Mesothelial cell of epicardium (in vitro differentiated cells): ENCODE results near the gene TGM2. TPM values are rescaled to one million over a fixed set of nuclear protein-coding genes. Genes with fewer than 3 reads are reported as not detected.
A peak's percentile ranks its signal among the peaks of the same experiment; 100 is the strongest.

Experiments
- DNase-seq, 2 experiments: peaks; one replicate each; pipeline ENCODE4 v3.0.0; 2021; ENCODE audit warnings: low spot score in 2 of 2; ENCODE audit not compliant: unreplicated experiment in 2 of 2
- H3K27ac Mint-ChIP-seq: 2 replicates; pipeline ENCODE4 v1.8.0; 2021; ENCODE audit warnings: mixed read lengths
- H3K27me3 Mint-ChIP-seq: 2 replicates; pipeline ENCODE4 v1.8.0; 2021; ENCODE audit warnings: low read depth, mixed read lengths
- H3K36me3 Mint-ChIP-seq: 2 replicates; pipeline ENCODE4 v1.8.0; 2021; ENCODE audit warnings: mixed read lengths
- H3K4me1 Mint-ChIP-seq: 2 replicates; pipeline ENCODE4 v1.8.0; 2021; ENCODE audit warnings: mixed read lengths
- H3K4me3 Mint-ChIP-seq: 2 replicates; pipeline ENCODE4 v1.8.0; 2021; ENCODE audit warnings: mild to moderate bottlenecking, moderate library complexity, mixed read lengths
- H3K9me3 Mint-ChIP-seq: 2 replicates; pipeline ENCODE4 v1.8.0; 2021; ENCODE audit warnings: mixed read lengths
- CTCF ChIP-seq: fragments of 200-600 bp; sonication (generic); IDR thresholded peaks from one replicate; pipeline ENCODE4 v1.5.0; 2021; ENCODE audit warnings: antibody characterized with exemption; ENCODE audit not compliant: unreplicated experiment
- total RNA-seq: library from RNA; stranded (reverse); gene quantifications from 3 replicates; pipeline ENCODE4 v1.2.1, GENCODE V29; 2021

Gene TGM2
- total RNA-seq, 1 donor from 2014 or later, result 35.7 TPM

DNA sequence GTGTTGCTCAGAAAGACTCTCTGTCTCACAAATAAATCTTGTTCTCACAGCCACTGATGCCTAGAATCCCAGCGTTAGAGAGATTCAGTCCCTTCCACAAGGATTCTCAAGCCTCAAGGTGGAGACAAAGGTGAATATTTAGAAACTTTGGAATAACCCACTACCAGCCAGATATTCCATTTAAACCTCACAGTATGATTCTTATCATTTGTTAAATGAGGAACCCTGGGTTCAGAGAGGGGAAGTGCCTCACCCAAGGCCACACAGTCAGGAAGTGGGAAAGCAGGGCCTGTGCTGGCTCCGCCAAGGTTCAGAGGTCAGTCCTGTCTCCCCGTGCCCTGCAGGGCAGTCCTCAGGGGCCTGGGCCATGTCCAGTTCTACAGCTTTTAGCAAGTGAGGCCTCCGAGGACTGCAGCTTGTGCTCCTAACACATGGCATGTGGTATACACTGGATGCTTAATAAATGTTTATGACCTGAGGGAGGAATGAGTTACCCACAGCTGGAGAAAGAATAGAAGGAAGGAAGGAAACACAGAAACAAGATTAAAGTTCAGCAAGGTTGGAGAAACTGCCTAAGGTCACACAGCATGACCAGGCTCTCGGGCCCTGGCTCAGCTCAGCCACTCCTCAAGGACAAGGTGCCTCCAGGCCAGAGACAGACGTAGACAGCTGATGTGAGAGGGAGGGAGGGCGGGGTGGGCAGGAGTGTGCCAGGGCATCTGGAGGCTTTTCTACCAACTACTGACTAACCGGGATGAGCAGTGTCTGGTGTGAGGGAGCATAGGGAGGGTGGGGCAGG is 3.9 kb upstream of the TGM2 start:
- H3K27me3 Mint-ChIP-seq, result no peaks in the 10 kb centered on the region
- no peaks in the 10 kb centered on the region for H3K9me3 Mint-ChIP-seq
- H3K4me3 Mint-ChIP-seq, result no peak overlapping the region
- H3K4me1 Mint-ChIP-seq, result peaks cover 47% of the 10 kb centered on the region
- H3K36me3 Mint-ChIP-seq, result no peaks in the 10 kb centered on the region
- no peak for TF ChIP-seq CTCF
- DNase-seq, result no peak
- H3K27ac Mint-ChIP-seq, result no peak overlapping the region

DNA sequence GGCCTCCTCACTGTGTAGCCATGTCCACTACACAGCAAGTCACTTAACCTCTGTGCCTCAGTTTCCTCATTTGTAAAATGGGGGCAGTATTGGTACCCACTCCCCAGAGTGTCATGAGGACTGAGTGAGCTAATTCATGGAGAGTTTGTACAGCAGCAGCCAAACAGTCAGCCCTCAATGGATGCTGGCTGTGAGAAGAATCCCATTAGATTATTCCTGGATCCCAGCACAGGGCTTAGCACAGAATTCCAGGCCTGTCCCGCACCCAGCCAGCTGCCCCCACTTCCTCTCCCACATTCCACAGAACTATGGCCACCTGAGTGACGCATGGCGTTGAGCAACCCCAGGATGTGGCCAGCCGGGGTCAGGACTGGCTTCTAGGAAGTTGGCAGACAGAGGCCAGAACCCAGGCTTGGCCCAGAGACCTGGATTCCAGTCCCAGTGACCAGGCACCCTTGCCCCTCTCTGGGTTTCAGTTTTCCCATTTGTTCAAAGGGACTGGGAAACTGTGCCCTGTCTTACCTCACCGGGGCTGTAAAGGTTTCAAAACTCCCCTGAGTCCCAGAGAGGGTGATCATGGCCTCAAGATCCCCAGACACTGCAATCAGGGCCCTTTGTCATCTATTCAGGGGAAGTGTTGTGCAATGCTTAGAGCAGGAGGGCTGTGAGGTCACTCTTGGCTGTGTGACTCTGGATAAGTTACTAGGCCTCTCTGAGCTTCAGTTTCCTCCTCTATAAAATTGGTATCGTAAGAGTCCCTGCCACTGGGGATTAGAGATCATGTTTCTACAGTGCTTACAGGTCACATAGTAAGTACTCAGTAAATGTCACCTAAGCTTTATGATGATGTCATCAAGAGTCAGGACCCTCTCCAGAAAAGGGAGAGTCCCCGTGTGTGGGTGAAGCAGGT is 3.0 kb upstream of the TGM2 start:
- Mint-ChIP-seq H3K4me1 (peaks cover 44% of the 10 kb centered on the region), H3K36me3 (no peaks in the 10 kb centered on the region), H3K27ac (peak overlapping the region; percentile 30), H3K27me3 (no peaks in the 10 kb centered on the region), H3K4me3 (no peak overlapping the region), H3K9me3 (no peaks in the 10 kb centered on the region)
- no peak for DNase-seq
- no peak for TF ChIP-seq CTCF

DNA sequence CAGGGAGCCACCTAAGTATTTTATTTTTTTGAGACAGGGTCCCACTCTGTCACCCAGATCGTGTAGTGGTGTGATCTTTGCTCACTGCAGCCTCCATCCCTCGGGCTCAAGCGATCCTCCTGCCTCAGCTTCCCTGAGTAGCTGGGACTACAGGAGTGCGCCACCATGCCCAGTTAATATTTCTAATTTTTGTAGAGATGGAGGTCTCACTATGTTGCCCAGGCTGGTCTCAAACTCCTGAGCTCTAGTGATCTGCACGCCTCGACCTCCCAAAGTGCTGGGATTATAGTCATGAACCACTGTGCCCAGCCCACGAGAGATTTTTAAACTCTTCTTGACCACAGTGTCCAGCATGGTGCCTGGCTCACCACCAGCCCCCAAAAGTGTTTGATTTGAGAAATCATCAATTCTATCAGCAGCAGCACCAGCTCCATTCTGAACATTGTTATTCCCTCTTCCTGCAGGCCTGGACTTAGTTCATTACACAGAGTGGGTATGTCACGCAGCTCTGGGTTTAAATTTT is 2.3 kb upstream of the TGM2 start:
- Mint-ChIP-seq H3K4me1 (peaks cover 42% of the 10 kb centered on the region), H3K36me3 (no peaks in the 10 kb centered on the region)

GRCh38 chr20:38166703-38167233 is 1.7 kb upstream of the TGM2 start:
- no peak overlapping the region for H3K4me3 Mint-ChIP-seq
- no peaks in the 10 kb centered on the region for H3K36me3 Mint-ChIP-seq
- H3K4me1 Mint-ChIP-seq, result peaks cover 39% of the 10 kb centered on the region
- no peak for DNase-seq
- TF ChIP-seq CTCF, result no peak
- H3K27me3 Mint-ChIP-seq, result no peaks in the 10 kb centered on the region
- H3K9me3 Mint-ChIP-seq, result no peaks in the 10 kb centered on the region
- H3K27ac Mint-ChIP-seq, result peak overlapping the region; percentile 91

More for the DNA sequence above, 2.3 kb upstream of the TGM2 start:
- H3K4me3 Mint-ChIP-seq, result no peak overlapping the region
- no peaks in the 10 kb centered on the region for H3K9me3 Mint-ChIP-seq
- peak overlapping the region; percentile 55 for H3K27ac Mint-ChIP-seq
- no peak for DNase-seq
- H3K27me3 Mint-ChIP-seq, result no peaks in the 10 kb centered on the region
- no peak for TF ChIP-seq CTCF

- no peaks in the 10 kb centered on the region for H3K27me3 Mint-ChIP-seq
- no peaks in the 10 kb centered on the region for H3K9me3 Mint-ChIP-seq
- H3K4me1 Mint-ChIP-seq, result peaks cover 37% of the 10 kb centered on the region
- H3K36me3 Mint-ChIP-seq, result no peaks in the 10 kb centered on the region
- H3K27ac Mint-ChIP-seq, result peak overlapping the region; percentile 91
- H3K4me3 Mint-ChIP-seq, result peak overlapping the region; percentile 55
- DNase-seq, result no peak
- no peak for TF ChIP-seq CTCF
Observed at GRCh38 chr20:38165966-38166702, 1.1 kb upstream of the TGM2 start.
